ENCODE data around the gene RNF213.

DNA sequence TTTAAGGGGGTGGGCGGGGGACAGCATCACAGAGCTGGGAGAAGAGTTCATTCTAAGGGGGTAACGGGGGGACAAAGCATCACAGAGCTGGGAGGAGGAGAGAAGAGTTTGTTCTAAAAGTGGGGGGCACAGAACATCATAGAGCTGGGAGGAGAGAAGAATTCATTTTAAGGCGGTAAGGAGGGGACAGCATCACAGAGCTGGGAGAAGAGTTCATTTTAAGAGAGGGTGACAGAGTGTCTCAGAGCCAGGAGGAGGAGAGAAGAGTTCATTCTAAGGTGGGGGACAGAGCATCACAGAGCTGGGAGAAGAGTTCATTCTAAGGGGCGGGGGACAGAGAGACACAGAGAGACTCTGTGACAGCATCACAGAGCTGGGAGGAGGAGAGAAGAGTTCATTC lies 182.1 kb downstream of the RNF213 start:
- TF ChIP-seq BRCA1 (IDR thresholded peaks at IDR 0.05; ENCODE audit: low read depth, low read length) (no peak), CBX8 (IDR thresholded peaks at IDR 0.05; ENCODE audit: borderline replicate concordance, low read depth, low read length) (no peak), FOSL1 (IDR thresholded peaks at IDR 0.05; ENCODE audit: insufficient read depth, low read depth, low read length) (no peak), TBP (IDR thresholded peaks at IDR 0.05; ENCODE audit: low read depth, low read length) (no peak), MAFK (IDR thresholded peaks at IDR 0.05; ENCODE audit: low read depth, low read length) (no peak), POLR2A (IDR thresholded peaks at IDR 0.05; ENCODE audit: control extremely low read depth in 1 of 2, low read depth in 2 of 2, low read length in 2 of 2) (no peak), EP300 (IDR thresholded peaks at IDR 0.05; ENCODE audit: borderline replicate concordance in 1 of 2, low read depth in 2 of 2, low read length in 2 of 2) (no peak)
- TF ChIP-seq, protein P1, sequence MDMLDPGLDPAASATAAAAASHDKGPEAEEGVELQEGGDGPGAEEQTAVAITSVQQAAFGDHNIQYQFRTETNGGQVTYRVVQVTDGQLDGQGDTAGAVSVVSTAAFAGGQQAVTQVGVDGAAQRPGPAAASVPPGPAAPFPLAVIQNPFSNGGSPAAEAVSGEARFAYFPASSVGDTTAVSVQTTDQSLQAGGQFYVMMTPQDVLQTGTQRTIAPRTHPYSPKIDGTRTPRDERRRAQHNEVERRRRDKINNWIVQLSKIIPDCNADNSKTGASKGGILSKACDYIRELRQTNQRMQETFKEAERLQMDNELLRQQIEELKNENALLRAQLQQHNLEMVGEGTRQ (IDR thresholded peaks at IDR 0.05; ENCODE audit: low read length) = no peak
- TF ChIP-seq, protein P2, sequence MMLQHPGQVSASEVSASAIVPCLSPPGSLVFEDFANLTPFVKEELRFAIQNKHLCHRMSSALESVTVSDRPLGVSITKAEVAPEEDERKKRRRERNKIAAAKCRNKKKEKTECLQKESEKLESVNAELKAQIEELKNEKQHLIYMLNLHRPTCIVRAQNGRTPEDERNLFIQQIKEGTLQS (IDR thresholded peaks at IDR 0.05; ENCODE audit: insufficient read depth, low read depth, low read length) = no peak

All from H1 (cell line).